Stimulated activated CD4-positive, alpha-beta T cell treated with anti-CD3 and anti-CD28 coated beads, Interleukin-15, amount 100 ng/mL, for 24 hours (primary cell): ENCODE data around the gene MAGED4.
"Not testable (repeated sequence)": the region's sequence is repeated elsewhere in the genome, so short reads cannot be mapped to it uniquely, and the experiment has no call there.

ENCODE experiments used
- DNase-seq: peaks from one replicate; pipeline ENCODE4 v3.0.0-alpha.2; 2020

MAGED4 gene, protein sequence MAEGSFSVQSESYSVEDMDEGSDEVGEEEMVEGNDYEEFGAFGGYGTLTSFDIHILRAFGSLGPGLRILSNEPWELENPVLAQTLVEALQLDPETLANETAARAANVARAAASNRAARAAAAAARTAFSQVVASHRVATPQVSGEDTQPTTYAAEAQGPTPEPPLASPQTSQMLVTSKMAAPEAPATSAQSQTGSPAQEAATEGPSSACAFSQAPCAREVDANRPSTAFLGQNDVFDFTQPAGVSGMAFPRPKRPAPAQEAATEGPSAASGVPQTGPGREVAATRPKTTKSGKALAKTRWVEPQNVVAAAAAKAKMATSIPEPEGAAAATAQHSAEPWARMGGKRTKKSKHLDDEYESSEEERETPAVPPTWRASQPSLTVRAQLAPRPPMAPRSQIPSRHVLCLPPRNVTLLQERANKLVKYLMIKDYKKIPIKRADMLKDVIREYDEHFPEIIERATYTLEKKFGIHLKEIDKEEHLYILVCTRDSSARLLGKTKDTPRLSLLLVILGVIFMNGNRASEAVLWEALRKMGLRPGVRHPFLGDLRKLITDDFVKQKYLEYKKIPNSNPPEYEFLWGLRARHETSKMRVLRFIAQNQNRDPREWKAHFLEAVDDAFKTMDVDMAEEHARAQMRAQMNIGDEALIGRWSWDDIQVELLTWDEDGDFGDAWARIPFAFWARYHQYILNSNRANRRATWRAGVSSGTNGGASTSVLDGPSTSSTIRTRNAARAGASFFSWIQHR

DNA sequence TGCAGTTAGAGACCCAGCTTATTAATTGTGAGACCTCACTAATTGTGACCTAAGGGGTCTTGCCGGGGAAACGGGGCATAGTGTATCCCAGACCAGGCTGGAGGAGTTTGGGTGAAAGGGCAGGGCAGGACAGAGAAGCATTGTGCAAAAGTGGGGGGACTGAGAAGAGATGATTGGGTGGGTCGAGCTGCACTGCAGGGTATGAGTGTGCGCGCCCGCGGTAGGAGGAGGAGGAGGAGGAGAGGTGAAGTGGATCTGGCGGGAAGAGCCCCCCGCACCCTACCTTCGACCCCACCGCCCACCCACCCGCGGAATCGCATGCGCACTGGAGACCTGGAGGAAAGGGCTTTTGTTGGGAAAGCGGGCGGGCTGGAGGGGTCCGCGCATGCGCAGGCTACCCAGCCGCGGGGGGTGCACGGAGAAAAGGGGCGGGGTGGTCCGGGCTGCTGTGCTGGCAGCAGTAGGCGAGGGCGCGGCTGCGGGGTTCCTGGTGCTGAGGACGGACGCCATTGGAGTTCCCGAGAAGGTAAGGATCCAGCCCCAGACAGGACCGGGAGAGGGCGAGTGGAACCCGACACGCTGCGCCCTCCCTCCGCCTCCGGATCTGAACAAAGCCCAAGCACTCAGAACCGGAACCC lies at the start of gene MAGED4:
MAGED4 (plus strand) TSS at position 449 of the 638 bp plus-strand sequence. CDS start 1,035 bp downstream, outside the sequence.
- not testable (repeated sequence) for DNase-seq

DNA sequence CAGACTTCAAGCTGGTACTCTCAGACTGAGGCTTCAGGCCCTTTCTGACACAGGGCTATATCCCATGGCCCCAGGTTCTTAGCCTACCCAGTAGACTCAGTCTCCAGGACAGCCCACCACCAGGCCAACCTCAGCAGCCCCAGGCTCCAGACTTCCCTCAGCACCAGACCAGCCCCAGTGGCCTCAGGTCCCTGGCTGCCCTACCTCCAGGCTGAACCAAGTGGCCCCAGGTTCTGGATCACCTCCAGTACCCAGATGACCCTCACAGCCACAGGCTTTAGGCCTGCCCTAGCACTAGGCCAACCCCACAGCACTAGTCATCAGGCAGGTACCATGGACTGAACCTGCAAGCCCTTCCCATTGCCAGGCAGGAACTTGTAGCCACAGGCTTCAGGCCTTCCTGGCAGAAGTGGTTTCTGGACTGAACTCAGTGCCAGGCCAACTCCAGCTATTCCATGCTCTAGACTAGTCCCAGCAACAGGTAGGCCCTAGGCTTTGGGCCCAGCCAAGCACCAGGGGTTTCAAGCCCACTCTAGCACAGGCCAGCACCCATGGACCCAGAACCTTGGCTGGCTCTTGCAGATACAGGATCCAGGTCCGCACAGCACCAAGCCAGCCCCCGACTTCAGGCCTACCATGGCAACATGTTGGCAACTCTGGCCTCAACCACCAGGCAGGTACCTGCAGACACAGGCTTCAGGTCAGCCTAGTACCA lies 45.7 kb upstream of the MAGED4 start:
- DNase-seq = no peak

DNA sequence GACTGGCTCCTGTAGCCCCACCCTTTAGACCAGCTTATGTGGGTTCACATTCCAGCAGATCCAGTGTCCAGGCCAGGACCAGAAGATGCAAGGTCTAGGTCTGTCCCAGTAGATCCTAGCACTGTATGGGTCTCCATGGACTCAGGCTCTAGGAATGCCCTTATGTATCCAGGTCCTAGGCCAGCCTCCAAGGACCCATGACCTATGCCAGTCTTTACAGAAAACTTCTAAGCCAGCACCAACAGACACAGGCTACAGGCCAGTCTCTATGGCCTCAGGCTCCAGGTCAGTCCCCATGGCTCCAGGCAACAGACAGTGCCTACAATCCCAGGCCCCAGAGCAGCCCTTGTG lies 45.2 kb upstream of the MAGED4 start:
- no peak for DNase-seq

DNA sequence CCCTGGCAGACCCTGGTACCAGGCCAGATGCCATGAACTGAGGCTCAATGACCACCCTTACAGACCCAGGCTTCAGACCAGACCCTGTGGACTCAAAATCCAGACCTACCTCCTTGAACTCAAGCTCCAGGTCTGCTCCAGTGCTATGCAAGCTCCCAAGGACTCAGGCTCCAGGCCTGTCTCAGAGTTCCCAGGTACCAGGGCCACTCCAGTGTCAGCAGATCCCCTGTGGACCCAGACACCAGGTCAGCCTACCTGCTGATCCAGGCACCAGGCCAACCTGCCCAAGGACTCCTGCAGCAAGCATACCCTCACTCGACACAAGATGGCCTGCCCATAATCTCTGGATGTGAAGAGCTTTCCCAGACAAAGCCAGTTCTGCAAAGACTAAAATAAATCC lies 44.7 kb upstream of the MAGED4 start:
- no peak for DNase-seq

- not testable (repeated sequence) for DNase-seq
Observed at GRCh38 chrX:52150667-52151066, 34.0 kb upstream of the MAGED4 start.

DNA sequence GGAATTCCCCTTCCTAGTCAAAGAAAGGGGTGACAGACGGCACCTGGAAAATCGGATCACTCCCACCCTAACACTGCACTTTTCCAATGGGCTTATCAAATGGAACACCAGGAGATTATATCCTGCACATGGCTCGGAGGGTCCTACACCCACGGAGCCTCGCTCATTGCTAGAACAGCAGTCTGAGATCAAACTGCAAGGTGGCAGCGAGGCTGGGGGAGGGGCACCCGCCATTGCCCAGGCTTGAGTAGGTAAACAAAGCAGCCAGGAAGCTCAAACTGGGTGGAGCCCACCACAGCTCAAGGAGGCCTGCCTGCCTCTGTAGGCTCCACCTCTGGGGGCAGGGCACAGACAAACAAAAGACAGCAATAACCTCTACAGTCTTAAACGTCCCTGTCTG lies 24.5 kb upstream of the MAGED4 start:
- not testable (repeated sequence) for DNase-seq

GRCh38 chrX:52166840-52167239 lies 17.8 kb upstream of the MAGED4 start:
- DNase-seq = no peak

DNA sequence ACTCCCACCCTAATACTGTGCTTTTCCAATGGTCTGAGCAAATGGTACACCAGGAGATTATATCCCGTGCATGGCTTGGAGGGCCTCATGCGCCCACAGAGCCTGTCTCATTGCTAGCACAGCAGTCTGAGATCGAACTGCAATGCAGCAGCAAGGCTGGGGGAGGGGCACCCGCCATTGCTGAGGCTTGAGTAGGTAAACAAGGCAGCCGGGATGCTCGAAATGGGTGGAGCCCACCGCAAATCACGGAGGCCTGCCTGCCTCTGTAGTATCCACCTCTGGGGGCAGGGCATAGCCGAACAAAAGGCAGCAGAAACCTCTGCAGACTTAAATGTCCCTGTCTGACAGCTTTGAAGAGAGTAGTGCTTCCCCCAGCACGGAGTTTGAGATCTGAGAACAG lies 13.6 kb upstream of the MAGED4 start:
- DNase-seq = not testable (repeated sequence)

DNA sequence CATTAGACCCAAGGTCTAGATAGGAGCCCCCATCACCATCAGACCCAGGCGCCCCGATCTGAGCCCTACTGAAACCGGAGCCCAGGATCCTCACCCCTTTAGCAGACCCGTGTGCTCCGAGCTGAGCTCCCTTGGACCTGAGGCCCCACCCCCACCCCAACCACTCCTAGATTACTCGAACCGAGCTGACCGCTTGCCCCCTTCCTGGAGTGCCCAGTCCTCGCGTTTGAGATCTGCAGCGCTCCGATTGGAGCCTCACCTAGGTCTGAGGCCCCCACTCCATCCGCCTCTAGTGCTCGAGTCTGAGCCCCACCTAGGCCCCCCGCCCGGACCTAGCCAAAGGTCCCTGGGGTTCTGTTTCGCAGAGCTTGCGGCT lies 378 bp downstream of the MAGED4 start:
- DNase-seq = not testable (repeated sequence)

DNA sequence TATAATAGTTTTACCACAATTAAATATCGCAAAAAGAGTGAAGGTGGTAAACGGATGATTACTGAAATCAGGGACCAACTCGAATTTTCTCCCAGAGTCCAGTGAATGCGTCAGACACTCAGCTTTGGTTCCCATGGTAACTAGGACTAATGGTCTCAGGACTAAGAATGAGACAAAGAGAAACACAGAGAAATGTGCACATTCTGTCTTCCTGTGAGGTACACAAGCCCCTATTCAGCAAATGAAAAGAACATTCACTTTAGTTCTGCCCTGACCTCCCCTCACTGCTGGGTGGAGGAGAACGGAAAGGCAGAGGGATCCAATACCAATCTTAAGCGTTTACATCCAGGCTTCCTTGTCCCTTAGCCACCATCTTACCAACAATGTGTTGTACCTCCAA lies 26.7 kb downstream of the MAGED4 start:
- not testable (repeated sequence) for DNase-seq

DNA sequence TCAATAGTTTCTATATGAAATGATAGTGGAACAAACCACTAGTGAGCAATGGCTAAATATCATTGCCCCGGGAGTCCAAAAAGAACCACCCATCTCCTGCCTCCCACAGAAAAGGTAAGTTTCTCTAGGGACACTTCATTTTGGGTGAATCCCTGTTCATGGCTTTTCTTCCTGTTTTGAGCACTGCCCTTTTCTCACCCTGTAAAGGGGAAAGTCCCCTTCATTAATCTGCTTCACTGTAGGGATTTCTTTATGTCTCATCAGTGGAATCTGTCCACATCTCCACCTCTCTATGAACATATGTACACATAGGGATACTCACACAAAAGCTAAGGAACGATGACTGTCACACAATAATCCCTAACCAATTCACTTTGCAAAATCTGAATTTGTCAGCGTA lies 28.6 kb downstream of the MAGED4 start:
- no peak for DNase-seq

DNA sequence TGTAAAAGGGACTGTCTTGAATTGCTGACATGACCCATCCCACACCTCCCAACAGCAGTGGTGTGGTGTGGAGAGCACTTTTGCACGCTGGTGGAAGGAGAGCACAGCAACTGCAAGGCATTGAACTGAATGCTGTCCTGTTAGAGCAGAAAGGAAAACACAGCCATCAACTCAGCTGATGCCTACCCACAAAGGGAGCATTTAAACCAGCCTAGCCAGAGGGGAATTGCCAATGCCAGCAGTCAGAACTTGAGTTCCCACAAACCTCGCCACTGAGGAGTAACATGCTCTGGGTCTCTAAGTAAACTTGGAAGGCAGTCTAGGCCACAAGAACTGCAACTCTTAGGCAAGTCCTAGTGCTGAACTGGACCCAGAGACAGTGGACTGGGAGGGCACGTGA lies 31.9 kb downstream of the MAGED4 start:
- no peak for DNase-seq

GRCh38 chrX:52217494-52218160 lies 32.9 kb downstream of the MAGED4 start:
- DNase-seq = no peak

DNA sequence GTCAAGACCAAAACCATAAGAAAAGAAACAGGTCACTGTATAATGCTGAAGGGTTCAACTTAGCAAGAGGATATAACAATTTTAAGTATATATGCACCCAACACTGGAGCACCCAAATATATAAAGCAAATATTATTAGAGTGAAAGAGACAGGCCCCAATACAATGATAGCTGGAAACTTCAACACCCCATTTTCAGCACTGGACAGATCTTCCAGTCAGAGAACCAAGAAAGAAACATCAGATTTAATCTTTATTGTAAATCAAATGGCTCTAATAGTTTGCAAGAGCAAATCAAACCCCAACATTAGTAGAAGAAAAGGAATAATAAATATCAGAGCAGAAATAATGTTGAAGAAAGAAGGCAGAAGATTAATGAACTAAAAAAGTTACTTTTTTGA lies 36.2 kb downstream of the MAGED4 start:
- no peak for DNase-seq
